Measurements from ENCODE around the gene CA5A.

DNA sequence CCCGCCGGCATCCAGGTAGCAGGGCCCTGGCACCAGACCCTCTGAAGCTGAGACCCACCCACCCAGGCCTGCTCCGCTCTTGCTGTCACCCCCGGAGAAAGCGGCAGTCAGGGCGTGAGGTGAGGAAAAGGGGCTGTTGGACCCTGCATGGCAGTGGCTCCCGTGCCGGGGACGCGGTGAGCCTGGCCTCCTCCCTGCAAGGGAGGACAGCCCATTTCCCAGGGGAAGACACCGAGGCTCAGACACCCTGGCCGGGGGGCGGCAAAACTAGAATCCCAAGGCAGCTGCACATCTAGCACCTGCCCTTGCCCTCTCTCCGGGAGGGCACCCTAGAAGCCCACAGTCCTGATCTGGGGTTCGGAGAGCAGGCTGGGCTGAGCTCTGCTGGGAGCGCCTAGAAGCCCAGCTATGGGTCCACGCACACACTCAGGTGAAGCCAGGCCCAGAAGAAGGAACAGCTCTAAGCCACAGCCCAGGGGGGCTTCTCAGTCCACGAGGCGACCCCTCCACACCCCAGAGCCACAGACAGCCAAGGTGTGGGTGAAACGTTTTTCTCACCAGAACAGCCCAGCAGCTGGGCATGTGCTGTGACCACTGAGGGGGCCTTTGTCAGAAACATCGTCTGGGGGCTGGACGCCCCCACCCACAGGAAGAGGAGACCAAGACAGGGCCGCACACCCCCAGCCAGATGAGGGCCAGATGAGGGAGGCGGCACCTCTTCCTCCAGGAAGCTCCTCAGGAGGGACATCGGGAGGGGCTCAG is 89.4 kb downstream of the CA5A start:
- TF ChIP-seq JUND (CRISPR knock-in tag; IDR thresholded peaks at IDR 0.05) (no peak), U2AF2 (IDR thresholded peaks at IDR 0.05; ENCODE audit: low read depth, low read length) (no peak), ZSCAN20 (CRISPR knock-in tag; IDR thresholded peaks at IDR 0.05; ENCODE audit: borderline replicate concordance) (no peak), SMAD1 (CRISPR knock-in tag; IDR thresholded peaks at IDR 0.05; ENCODE audit: borderline replicate concordance, low read depth) (no peak), SCMH1 (CRISPR knock-in tag; IDR thresholded peaks at IDR 0.05; ENCODE audit: borderline replicate concordance) (no peak), NR2F6 (IDR thresholded peaks at IDR 0.05) (no peak), NR2F6 (CRISPR knock-in tag; IDR thresholded peaks at IDR 0.05) (no peak), RFX5 (IDR thresholded peaks at IDR 0.05; ENCODE audit: low read depth, low read length) (no peak), POLR2A (IDR thresholded peaks at IDR 0.05; ENCODE audit: insufficient read depth in 1 of 2, low read depth in 2 of 2, low read length in 2 of 2) (no peak)
- TF ChIP-seq, protein P1, sequence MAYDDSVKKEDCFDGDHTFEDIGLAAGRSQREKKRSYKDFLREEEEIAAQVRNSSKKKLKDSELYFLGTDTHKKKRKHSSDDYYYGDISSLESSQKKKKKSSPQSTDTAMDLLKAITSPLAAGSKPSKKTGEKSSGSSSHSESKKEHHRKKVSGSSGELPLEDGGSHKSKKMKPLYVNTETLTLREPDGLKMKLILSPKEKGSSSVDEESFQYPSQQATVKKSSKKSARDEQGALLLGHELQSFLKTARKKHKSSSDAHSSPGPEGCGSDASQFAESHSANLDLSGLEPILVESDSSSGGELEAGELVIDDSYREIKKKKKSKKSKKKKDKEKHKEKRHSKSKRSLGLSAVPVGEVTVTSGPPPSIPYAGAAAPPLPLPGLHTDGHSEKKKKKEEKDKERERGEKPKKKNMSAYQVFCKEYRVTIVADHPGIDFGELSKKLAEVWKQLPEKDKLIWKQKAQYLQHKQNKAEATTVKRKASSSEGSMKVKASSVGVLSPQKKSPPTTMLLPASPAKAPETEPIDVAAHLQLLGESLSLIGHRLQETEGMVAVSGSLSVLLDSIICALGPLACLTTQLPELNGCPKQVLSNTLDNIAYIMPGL (CRISPR knock-in tag; IDR thresholded peaks at IDR 0.05; ENCODE audit: borderline replicate concordance in 1 of 2, low read depth in 1 of 2), result no peak
- TF ChIP-seq, protein P2, sequence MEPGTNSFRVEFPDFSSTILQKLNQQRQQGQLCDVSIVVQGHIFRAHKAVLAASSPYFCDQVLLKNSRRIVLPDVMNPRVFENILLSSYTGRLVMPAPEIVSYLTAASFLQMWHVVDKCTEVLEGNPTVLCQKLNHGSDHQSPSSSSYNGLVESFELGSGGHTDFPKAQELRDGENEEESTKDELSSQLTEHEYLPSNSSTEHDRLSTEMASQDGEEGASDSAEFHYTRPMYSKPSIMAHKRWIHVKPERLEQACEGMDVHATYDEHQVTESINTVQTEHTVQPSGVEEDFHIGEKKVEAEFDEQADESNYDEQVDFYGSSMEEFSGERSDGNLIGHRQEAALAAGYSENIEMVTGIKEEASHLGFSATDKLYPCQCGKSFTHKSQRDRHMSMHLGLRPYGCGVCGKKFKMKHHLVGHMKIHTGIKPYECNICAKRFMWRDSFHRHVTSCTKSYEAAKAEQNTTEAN (CRISPR knock-in tag; conservative IDR thresholded peaks at IDR 0.05), result no peak
- TF ChIP-seq, protein P3, sequence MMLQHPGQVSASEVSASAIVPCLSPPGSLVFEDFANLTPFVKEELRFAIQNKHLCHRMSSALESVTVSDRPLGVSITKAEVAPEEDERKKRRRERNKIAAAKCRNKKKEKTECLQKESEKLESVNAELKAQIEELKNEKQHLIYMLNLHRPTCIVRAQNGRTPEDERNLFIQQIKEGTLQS (CRISPR knock-in tag; IDR thresholded peaks at IDR 0.05), result 0 out of 2 replicates have a peak, but pooled peaks have one; percentile 17
- TF ChIP-seq, protein P4, sequence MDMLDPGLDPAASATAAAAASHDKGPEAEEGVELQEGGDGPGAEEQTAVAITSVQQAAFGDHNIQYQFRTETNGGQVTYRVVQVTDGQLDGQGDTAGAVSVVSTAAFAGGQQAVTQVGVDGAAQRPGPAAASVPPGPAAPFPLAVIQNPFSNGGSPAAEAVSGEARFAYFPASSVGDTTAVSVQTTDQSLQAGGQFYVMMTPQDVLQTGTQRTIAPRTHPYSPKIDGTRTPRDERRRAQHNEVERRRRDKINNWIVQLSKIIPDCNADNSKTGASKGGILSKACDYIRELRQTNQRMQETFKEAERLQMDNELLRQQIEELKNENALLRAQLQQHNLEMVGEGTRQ (IDR thresholded peaks at IDR 0.05; ENCODE audit: low read depth, low read length), result no peak
- TF ChIP-seq, protein P4 (CRISPR knock-in tag; IDR thresholded peaks at IDR 0.05; ENCODE audit: borderline replicate concordance), result no peak
- TF ChIP-seq, protein P5, sequence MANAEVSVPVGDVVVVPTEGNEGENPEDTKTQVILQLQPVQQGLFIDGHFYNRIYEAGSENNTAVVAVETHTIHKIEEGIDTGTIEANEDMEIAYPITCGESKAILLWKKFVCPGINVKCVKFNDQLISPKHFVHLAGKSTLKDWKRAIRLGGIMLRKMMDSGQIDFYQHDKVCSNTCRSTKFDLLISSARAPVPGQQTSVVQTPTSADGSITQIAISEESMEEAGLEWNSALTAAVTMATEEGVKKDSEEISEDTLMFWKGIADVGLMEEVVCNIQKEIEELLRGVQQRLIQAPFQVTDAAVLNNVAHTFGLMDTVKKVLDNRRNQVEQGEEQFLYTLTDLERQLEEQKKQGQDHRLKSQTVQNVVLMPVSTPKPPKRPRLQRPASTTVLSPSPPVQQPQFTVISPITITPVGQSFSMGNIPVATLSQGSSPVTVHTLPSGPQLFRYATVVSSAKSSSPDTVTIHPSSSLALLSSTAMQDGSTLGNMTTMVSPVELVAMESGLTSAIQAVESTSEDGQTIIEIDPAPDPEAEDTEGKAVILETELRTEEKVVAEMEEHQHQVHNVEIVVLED (CRISPR knock-in tag; IDR thresholded peaks at IDR 0.05; ENCODE audit: borderline replicate concordance), result no peak
